Testis (tissue), 3 donors: ENCODE results near the gene CHST9. TPM values are rescaled to one million over a fixed set of nuclear protein-coding genes. Genes with fewer than 3 reads are reported as not detected.
A peak's percentile ranks its signal among the peaks of the same experiment; 100 is the strongest.

Experiments
- DNase-seq: peaks from one replicate; pipeline ENCODE4 v3.0.0-alpha.2; 2019
- H3K27ac ChIP-seq, 2 donors: fragments of 200-600 bp; sonication (generic); one replicate each; pipeline ENCODE4 v1.5.1; 2019
- H3K27me3 ChIP-seq: fragments of 200-600 bp; sonication (generic); one replicate; pipeline ENCODE4 v1.5.1; 2019
- H3K36me3 ChIP-seq: fragments of 200-600 bp; sonication (generic); one replicate; pipeline ENCODE4 v1.5.1; 2017; ENCODE audit warnings: low read depth; ENCODE audit errors: missing control alignments
- H3K4me1 ChIP-seq: fragments of 200-600 bp; sonication (generic); one replicate; pipeline ENCODE4 v1.5.1; 2019
- H3K4me3 ChIP-seq, 2 donors: fragments of 200-600 bp; sonication (generic); one replicate each; pipeline ENCODE4 v1.5.1; 2017 to 2019
- H3K9me3 ChIP-seq: fragments of 200-600 bp; sonication (generic); one replicate; pipeline ENCODE4 v1.5.1; 2017
- CTCF ChIP-seq, 3 experiments: fragments of 450-650 bp in 2 of 3; fragments of 200-600 bp in 1 of 3; sonication (generic) in 1 of 3; IDR thresholded peaks; one replicate each; pipeline ENCODE4 v1.5.1; 2016 to 2019; ENCODE audit warnings: antibody characterized with exemption in 3 of 3, mild to moderate bottlenecking in 2 of 3, moderate library complexity in 1 of 3
- POLR2A ChIP-seq: fragments of 450-650 bp; IDR thresholded peaks from one replicate; pipeline ENCODE4 v1.6.1; 2017; ENCODE audit warnings: antibody characterized with exemption, mild to moderate bottlenecking, moderate library complexity
- WGBS, 2 donors: methylation state at CpG; one replicate each; pipeline ENCODE4 v1.1.5; 2018; 5-methylcytosine and 5-hydroxymethylcytosine counted together
- intact Hi-C: fragments of 100-400 bp; cut with DNase I; formaldehyde crosslinking; loops from one replicate; pipeline ENCODE4 v1.15.1; 2023; ENCODE audit warnings: low total_unique reads
- polyA plus RNA-seq: library from polyadenylated mRNA; stranded (reverse); fragments of 350-450 nt; fragmentation: Illumina TruSeq; extraction: RNeasy Lipid Tissue Mini Kit (QIAGEN cat#74804); gene quantifications from one replicate; pipeline ENCODE4 v1.2.3, GENCODE V29; 2014; ENCODE audit warnings: low read depth, low replicate concordance; ENCODE audit not compliant: insufficient read depth
- total RNA-seq, 2 donors: library from RNA; depleted of rRNA; stranded (reverse); fragments of >200 nt; gene quantifications; one replicate each; pipeline ENCODE4 v1.2.3, GENCODE V29; 2016

CHST9 gene
- total and polyA plus RNA-seq, 3 donors from 2014 or later, result 9.6 to 25.5 (median 20.9) TPM

- H3K4me3 ChIP-seq, result peak overlapping the region; percentile 32 to 59
- H3K9me3 ChIP-seq, result no peaks in the 10 kb centered on the region
- no peak for TF ChIP-seq POLR2A
- intact Hi-C loops, result no loop called here
- no peaks in the 10 kb centered on the region for H3K27me3 ChIP-seq
- peaks cover 5% of the 10 kb centered on the region for H3K4me1 ChIP-seq
- WGBS, 2 donors, result 1 to 18% methylated on average over 7 to 38 of the region's 40 CpGs
- no peaks in the 10 kb centered on the region for H3K36me3 ChIP-seq
- no peak overlapping the region for H3K27ac ChIP-seq
- DNase-seq, result peak; percentile 73
Observed at GRCh38 chr18:26863122-26863879, 321.8 kb downstream of the CHST9 start.

DNA sequence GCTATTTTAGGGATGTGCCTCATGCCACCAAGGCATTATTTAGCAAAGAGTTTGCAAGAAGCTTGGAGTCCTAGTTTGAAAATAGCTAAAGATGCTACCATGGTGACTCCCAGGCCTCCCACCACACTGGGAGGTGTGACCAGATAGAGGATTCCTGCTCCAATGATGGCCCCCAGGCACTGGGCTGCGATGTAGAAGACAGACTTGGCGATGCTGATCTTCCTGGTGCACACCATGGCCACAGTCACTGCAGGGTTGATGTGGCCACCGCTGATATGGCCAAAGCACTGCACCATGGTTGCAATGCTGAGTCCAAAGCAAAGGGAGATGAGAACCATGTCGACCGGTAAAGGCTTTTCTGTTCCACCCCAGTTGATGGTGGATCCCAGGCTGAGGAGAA, 323.0 kb downstream of the CHST9 start:
- WGBS, 2 donors, result 39 to 84% methylated on average over 5 of the region's 5 CpGs
- no peak for DNase-seq
- Histone ChIP-seq H3K4me1 (peaks cover 5% of the 10 kb centered on the region), H3K4me3 (no peak overlapping the region), H3K27me3 (no peaks in the 10 kb centered on the region), H3K36me3 (no peaks in the 10 kb centered on the region), H3K9me3 (no peaks in the 10 kb centered on the region), H3K27ac (no peak overlapping the region)
- intact Hi-C loops, result no loop called here
- TF ChIP-seq CTCF (IDR thresholded peaks at IDR 0.05), result no peak
- no peak for TF ChIP-seq POLR2A
